Measurements from ENCODE around the gene CATSPER1.
A peak's percentile ranks its signal among the peaks of the same experiment; 100 is the strongest.

CATSPER1 gene
- 0.35 to 4.7 (median 2.6) reads per million in 17 experiments for total RNA-seq

- DNase-seq: no peak
Observed at GRCh38 chr11:66026017-66026529, at the start of gene CATSPER1. TSS of gene CATSPER1 (minus strand) at chr11:66026479. CDS start at chr11:66026379, 100 bp downstream.

DNA sequence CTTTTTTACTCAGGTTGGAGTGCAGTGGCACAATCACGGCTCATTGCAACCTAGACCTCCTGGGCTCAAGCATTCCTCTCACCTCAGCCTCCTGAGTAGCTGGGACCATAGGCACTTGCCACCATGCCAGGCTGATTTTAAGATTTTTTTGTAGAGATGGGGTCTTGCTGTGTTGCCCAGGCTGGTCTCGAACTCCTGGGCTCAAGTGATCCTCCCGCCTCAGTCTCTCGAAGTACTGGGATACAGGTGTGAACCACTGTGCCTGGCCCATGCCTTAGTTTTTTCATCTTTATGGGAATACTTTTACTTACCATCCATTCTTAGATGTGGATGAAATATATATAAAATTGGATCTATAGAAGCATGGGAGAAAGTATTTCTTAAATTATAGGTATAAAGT, 49.0 kb upstream of the CATSPER1 start:
- DNase-seq: no peak

DNA sequence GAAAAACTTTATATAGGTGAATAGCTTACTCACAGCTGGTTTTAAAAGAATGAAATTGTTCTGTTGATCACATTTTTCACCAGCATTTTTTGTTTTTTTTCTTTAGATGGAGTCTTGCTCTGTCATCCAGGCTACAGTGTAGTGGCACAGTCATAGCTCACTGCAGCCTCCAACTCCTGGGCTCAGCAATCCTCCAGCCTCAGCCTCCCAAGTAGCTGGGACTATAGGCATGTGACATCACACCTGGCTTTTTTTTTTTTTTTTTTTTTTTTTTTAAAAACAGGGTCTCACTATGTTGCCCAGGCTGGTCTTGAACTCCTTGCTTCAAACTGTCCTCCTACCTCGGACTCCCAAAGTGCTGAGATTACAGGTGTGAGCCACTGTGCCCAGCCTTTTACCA, 47.4 kb upstream of the CATSPER1 start:
- no peak for DNase-seq

- DNase-seq: no peak
Observed at GRCh38 chr11:66072518-66072917, 46.2 kb upstream of the CATSPER1 start.

DNA sequence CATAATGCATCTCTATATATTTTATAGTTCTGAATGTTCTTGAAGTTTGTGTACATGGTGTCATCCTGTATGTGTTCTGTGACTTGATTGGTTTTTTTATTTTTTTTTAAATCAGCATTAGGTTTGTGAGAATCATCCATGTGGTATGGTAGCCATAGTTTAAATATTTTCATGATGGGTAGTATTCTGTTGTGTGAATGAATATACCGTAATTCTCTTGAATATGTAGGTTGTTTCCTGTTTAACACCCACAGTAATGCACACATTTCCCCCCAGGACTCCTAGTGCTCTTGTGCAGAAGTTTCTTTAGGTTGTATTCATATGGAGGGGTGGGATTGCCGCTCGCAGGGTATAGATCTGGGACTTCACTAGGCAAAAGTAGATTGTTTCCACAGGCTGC, 45.8 kb upstream of the CATSPER1 start:
- DNase-seq: no peak

DNA sequence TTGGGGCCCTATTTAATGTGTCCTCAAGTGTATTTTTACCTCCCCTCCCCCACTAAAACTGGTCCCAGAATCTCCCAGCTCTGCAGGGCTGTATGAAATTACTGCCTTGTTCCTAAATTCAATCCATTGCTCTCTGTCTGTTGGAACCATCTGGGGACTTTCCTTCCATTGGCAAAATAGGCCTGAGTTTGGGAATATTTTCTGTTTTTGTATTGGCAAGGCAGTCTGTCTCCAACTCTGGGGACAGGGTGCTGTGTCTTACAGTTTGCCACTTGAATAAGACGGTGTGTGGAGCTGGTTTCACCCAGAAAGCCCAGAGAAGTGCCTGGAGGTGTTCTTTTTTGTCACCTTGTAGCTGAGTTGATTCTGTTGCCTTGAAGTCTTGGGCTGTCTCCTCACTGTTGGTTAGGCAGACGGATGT, 45.1 kb upstream of the CATSPER1 start:
- no peak for DNase-seq

- peak in 3 of 4 experiments; percentile 18 to 59 (median 38) for DNase-seq
Observed at GRCh38 chr11:66070604-66071380, 44.5 kb upstream of the CATSPER1 start.

GRCh38 chr11:66069715-66070603, 43.7 kb upstream of the CATSPER1 start, which contains the start of gene PACS1:
TSS of gene PACS1 (plus strand) at chr11:66070272. CDS start at chr11:66070487, 215 bp downstream.
- peak; percentile 82 to 94 (median 90) for DNase-seq

- DNase-seq: peak; percentile 86 to 94 (median 90)
Observed at GRCh38 chr11:66068923-66069714, 42.8 kb upstream of the CATSPER1 start.

- DNase-seq: peak; percentile 78 to 86 (median 82)
Observed at GRCh38 chr11:66068154-66068821, 42.0 kb upstream of the CATSPER1 start.

GRCh38 chr11:66067640-66068039, 41.4 kb upstream of the CATSPER1 start:
- no peak for DNase-seq

GRCh38 chr11:66066751-66067150, 40.5 kb upstream of the CATSPER1 start:
- peak in 1 of 4 experiments; percentile 27 for DNase-seq

DNA sequence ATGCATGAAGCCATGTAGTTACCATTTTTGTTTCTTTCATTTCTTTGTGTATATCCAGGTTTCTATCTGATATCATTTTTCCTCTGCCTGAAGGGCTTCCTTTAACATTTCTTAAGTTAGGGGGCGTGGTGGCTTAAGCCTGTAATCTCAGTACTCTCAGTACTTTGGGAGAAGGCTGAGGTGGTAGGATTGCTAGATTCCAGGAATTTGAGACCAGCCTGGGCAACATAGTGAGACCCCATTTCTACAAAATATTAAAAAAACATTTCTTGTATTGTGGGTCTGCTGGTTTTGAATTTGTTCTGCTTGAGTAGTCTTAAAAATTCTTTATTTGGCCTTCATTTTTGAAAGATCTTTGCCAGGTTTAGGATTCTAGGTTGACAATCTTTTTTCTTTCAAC, 38.3 kb upstream of the CATSPER1 start:
- DNase-seq: no peak

GRCh38 chr11:66063900-66064299, 37.6 kb upstream of the CATSPER1 start:
- no peak for DNase-seq

GRCh38 chr11:66062408-66062807, 36.1 kb upstream of the CATSPER1 start:
- DNase-seq: no peak

- DNase-seq: no peak
Observed at GRCh38 chr11:66061268-66061667, 35.0 kb upstream of the CATSPER1 start.

GRCh38 chr11:66059966-66060680, 33.8 kb upstream of the CATSPER1 start:
- no peak for DNase-seq

GRCh38 chr11:66056501-66056900, 30.2 kb upstream of the CATSPER1 start:
- DNase-seq: no peak

DNA sequence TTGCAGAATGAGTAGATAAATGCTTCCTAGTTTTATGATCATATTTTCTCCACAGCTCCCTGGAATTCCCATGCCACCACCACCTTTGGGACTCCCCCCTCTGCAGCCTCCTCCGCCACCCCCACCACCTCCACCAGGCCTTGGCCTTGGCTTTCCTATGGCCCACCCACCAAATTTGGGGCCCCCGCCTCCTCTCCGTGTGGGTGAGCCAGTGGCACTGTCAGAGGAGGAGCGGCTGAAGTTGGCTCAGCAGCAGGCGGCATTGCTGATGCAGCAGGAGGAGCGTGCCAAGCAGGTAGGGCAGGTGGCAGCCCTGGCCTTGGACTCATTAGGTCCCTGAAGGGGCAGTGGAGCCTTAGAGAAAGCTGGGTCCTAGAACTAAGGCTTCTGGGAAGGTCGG, 28.7 kb upstream of the CATSPER1 start:
- no peak for DNase-seq

DNA sequence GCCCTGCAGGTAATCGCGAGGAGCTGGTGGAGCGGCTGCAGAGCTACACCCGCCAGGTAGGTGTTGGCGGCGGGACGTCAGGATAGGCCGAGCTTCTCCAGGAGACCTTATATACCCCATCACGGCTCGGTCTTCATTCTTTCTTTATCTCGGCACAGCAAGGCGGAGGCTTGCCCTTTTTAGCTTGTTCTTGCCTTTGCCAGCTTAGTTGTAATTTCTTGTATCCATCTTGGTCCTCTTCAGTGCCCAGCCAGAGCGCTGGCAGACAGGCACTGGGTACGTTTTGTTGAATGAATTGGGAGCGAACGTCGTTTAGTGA, 26.3 kb upstream of the CATSPER1 start:
- DNase-seq: no peak
